LNCAP (cell line): ENCODE measurements around the gene DCLRE1C.

Source experiments
- TF ChIP-seq, protein P1 (sequence below): fragments of 450-650 bp; IDR thresholded peaks from 2 replicates; pipeline ENCODE4 v1.5.1; 2017; ENCODE audit warnings: mild to moderate bottlenecking

The DCLRE1C gene

DNA sequence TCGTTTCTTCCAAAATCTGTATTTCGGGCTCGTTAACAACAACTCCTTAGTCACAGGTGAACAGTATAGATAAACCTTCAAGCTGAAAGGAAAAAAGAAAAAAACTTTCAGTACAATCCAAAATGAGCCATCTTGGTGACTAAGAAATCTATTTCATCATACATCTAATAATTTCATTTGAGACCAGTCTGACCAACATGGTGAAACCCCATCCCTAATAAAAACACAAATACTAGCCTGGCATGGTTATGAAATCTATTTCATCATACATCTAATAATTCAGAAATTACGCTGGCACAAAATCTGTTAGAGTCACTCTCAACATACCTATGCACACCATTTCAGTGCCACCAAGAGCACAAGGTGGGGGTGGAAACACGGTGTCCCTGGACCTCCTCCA lies 8.8 kb downstream of the DCLRE1C start:
- TF ChIP-seq, protein P1, sequence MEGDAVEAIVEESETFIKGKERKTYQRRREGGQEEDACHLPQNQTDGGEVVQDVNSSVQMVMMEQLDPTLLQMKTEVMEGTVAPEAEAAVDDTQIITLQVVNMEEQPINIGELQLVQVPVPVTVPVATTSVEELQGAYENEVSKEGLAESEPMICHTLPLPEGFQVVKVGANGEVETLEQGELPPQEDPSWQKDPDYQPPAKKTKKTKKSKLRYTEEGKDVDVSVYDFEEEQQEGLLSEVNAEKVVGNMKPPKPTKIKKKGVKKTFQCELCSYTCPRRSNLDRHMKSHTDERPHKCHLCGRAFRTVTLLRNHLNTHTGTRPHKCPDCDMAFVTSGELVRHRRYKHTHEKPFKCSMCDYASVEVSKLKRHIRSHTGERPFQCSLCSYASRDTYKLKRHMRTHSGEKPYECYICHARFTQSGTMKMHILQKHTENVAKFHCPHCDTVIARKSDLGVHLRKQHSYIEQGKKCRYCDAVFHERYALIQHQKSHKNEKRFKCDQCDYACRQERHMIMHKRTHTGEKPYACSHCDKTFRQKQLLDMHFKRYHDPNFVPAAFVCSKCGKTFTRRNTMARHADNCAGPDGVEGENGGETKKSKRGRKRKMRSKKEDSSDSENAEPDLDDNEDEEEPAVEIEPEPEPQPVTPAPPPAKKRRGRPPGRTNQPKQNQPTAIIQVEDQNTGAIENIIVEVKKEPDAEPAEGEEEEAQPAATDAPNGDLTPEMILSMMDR = no peak

DNA sequence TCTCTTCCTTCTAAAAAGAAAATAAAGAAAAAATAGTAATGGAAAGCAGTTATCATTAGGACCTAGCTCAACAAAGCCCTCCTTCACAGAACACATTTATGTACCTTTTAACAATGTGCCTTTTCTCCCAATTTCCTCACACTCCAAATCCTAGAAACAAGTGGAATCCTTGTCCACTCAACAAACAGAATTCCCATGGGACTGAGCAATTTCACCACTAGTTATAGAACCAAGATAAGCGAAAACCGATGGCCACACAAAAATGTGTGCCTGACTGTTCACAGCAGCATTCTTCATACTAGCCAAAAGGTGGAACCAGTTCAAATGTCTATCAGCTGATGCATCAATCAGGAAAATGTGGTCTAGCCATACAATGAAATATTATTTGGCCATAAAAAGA lies 17.3 kb downstream of the DCLRE1C start:
- TF ChIP-seq, protein P1 = no peak

DNA sequence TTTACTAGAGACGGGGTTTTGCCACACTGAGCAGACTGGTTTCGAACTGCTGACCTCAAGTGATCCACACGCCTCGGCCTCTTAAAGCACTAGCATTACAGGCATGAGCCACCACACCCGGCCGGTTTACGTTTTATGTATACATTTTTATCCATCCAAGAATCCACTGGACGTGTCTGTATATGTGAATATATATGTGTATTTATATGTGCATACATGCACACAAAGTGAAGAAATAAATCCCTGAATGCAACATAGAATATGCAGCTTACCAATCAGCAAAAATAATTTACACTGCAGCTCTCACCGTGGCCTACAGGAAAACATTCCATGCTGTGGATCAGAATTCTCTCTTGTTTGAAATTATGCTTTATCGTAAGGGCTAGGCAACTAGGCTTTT lies 23.3 kb downstream of the DCLRE1C start:
- TF ChIP-seq, protein P1 = no peak

DNA sequence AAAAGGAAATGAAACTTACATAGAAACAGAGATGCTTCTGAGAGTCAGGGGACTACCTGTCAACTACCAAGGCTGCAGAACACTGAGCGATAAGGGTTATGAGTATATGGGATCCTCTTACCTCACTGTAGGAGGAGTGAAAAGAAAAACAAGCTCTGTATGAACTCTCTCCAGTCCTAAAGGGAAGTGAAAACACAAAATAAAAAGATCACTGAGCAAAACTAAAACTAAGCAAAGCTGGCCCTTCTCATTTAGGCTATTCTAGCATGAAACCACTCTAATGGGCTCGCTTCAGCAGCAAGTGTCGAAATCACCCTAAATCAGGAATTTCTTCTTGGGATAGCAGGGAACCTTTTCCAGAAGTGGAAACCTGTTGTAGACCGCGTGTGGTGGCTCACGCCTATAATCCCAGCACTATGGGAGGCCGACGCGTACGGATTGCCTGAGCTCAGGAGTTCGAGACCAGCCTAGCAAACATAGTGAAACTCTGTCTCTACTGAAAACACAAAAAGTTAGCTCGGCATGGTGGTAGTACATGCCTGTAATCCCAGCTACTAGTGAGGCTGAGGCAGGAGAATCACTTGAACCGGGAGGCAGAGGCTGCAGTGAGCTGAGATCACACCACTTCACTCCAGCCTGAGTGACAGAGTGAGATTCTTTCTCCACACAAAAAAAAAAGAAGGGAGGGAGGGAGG lies 27.0 kb downstream of the DCLRE1C start:
- TF ChIP-seq, protein P1 = no peak

DNA sequence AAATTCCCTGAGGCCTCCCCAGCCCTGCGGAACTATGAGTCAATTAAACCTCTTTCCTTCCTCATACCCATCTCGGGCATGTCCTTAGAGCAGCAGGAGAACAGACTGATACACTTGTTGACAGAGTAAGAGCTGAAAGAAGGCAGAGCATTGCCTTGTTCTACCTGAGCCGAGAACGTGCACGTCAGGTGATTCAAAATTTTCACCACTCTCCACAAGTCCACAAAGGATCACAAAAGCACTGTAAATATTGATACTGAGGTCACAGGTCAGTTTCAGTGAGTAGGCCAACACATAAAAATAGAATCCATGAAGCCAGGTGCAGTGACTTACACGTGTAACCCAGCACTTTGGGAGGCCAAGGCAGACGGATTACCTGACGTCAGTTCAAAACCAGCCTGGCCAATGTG lies 27.8 kb downstream of the DCLRE1C start:
- TF ChIP-seq, protein P1 = no peak

DNA sequence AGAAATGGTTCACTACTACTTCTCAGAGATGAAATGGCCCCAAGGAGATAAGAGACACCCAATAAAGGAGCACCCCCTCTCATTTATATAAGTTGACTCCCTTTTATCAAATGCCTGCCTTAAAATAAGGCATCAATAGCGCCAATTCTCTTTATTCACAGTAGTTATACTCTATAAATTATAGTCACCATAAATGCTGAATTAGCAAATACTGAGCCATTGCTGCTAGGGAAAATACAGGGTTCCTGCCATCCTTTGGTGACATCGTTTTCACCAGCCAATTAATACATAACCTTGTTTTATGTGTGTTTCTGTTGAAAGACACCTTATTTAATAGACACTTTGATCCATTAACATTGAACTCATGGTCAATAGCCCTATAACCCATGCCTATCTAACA lies 28.6 kb downstream of the DCLRE1C start:
- TF ChIP-seq, protein P1 = no peak

DNA sequence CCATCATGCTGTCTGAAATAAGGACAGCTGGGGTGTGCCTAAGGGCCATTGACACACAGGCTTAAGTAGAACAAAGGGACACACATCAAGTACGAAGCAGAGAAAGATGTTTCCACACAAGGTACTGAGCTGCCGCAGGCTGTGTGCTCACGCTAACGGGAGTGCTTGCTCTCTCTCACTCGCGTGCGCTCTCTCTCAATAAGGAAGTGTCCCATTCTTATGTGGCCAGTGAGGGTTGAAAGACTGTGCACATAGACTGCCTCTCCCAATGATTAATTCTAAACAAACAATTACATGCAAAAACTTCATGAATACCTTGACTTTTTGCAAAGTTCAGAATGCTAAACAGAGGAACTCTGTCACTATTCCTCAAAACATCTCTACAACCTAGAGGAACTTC lies 29.9 kb downstream of the DCLRE1C start:
- TF ChIP-seq, protein P1 = no peak

DNA sequence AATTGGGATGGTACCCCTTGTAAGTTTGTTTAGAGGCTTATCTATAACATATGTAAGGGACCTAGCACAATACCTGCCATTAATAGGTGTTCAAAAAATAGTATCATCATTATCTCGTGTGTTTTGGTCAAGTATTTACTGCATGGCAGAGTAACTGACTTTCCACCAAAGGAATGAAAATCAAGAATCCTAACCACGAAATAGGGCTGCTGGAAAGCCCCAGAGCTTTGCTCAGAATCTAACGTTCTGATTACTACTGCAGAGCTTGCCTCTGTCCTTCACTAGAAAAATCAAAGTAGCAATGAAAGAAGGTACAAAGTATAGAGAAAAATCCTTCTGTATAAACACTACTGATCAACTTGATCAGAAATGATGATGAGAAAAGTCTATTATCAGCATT lies 34.9 kb downstream of the DCLRE1C start:
- TF ChIP-seq, protein P1 = no peak
